Endothelial cell of umbilical vein (primary cell): ENCODE data around the gene TRIM47. TPM values are rescaled to one million over a fixed set of nuclear protein-coding genes. Genes with fewer than 3 reads are reported as not detected.
"Not testable (repeated sequence)": the region's sequence is repeated elsewhere in the genome, so short reads cannot be mapped to it uniquely, and the experiment has no call there.

ENCODE experiments used
- BruUV-seq: library from RNA; stranded (reverse); fragments of 400-500 nt; replicated peaks from 2 replicates; lab custom pipeline; 2021; lab: Mats Ljungman, UMichigan
- CTCF ChIA-PET: fragments of 300-600, 350-600 bp; sonication (Branson Sonifier 250); formaldehyde crosslinking; loops from one replicate; lab custom pipeline; 2021; ENCODE audit warnings: antibody characterized with exemption, inconsistent platforms; lab: Charles Lee
- POLR2A ChIA-PET: fragments of 300-600, 350-600 bp; sonication (Branson Sonifier 250); formaldehyde crosslinking; loops from one replicate; lab custom pipeline; 2021; ENCODE audit warnings: antibody characterized with exemption, inconsistent platforms; lab: Charles Lee
- DNase-seq: peaks from one replicate; pipeline ENCODE4 v3.0.0-alpha.2; 2011; ENCODE audit warnings: low read depth, low spot score
- FAIRE-seq: peaks from 2 replicates; lab custom pipeline; 2011; peaks lifted over from hg19 to GRCh38; lab: Jason Lieb, UNC
- H2AFZ ChIP-seq: 2 replicates; pipeline ENCODE4 v1.6.0; 2012; ENCODE audit warnings: low read depth, low read length, control low read depth, inconsistent platforms
- H3K27ac ChIP-seq: 2 replicates; pipeline ENCODE4 v1.5.1; 2011; ENCODE audit warnings: low read depth, mild to moderate bottlenecking, control low read depth, low read length, moderate library complexity; ENCODE audit not compliant: insufficient read depth
- H3K27me3 ChIP-seq, 2 experiments: 2 replicates each; pipeline versions ENCODE4 v1.6.0 to v1.6.1; 2011; ENCODE audit warnings: low read length in 2 of 2, mixed read lengths in 1 of 2; ENCODE audit not compliant: control insufficient read depth in 2 of 2, insufficient read depth in 2 of 2
- H3K36me3 ChIP-seq, 2 experiments: 2 replicates in 1 of 2; 3 replicates in 1 of 2; pipeline ENCODE4 v1.5.1; 2011; ENCODE audit warnings: low read length in 2 of 2, mild to moderate bottlenecking in 1 of 2, moderate library complexity in 1 of 2; ENCODE audit not compliant: control insufficient read depth in 2 of 2, insufficient read depth in 2 of 2; ENCODE audit errors: extremely low read depth in 1 of 2
- H3K4me1 ChIP-seq: 3 replicates; pipeline ENCODE4 v1.5.1; 2011; ENCODE audit warnings: mild to moderate bottlenecking, low read length; ENCODE audit not compliant: control insufficient read depth, insufficient read depth; ENCODE audit errors: extremely low read depth
- H3K4me2 ChIP-seq: 2 replicates; pipeline ENCODE4 v1.6.1; 2011; ENCODE audit warnings: low read length, control low read depth, mixed read lengths; ENCODE audit not compliant: insufficient read depth
- H3K4me3 ChIP-seq, 3 experiments: fragments of 200-600 bp in 1 of 3; sonication (generic), shearing (Covaris generic) in 1 of 3; replicated peaks in 1 of 3; 2 replicates each; pipeline ENCODE4 v1.5.1; 2011 to 2016; ENCODE audit warnings: control low read depth in 3 of 3, low read length in 3 of 3, mild to moderate bottlenecking in 2 of 3, inconsistent platforms in 1 of 3, low read depth in 1 of 3, moderate library complexity in 1 of 3; ENCODE audit not compliant: insufficient read depth in 1 of 3
- H3K79me2 ChIP-seq: 2 replicates; pipeline ENCODE4 v1.6.0; 2012; ENCODE audit warnings: low read length, inconsistent platforms; ENCODE audit not compliant: control insufficient read depth, insufficient read depth
- H3K9ac ChIP-seq: replicated peaks from 2 replicates; pipeline ENCODE3; 2011; ENCODE audit warnings: low read length, control low read depth; ENCODE audit not compliant: insufficient read depth; ENCODE audit errors: extremely low read depth
- H3K9me1 ChIP-seq: replicated peaks from 3 replicates; pipeline ENCODE4 v1.6.0; 2011; ENCODE audit warnings: mild to moderate bottlenecking, low read length; ENCODE audit not compliant: control insufficient read depth, insufficient read depth; ENCODE audit errors: extremely low read depth
- H3K9me3 ChIP-seq: replicated peaks from 2 replicates; pipeline ENCODE4 v1.5.1; 2012; ENCODE audit warnings: low read length, inconsistent platforms; ENCODE audit not compliant: control insufficient read depth, insufficient read depth
- H4K20me1 ChIP-seq: replicated peaks from 2 replicates; pipeline ENCODE3; 2011; ENCODE audit warnings: mild to moderate bottlenecking, low read length; ENCODE audit not compliant: control insufficient read depth, insufficient read depth; ENCODE audit errors: extremely low read depth
- CTCF ChIP-seq, 2 donors: IDR thresholded peaks; 1 replicate in 1 of 2; 2 replicates in 1 of 2; pipeline ENCODE4 v1.5.1; 2011; ENCODE audit warnings: low read length in 2 of 2, mild to moderate bottlenecking in 2 of 2, moderate library complexity in 2 of 2, control low read depth in 1 of 2, inconsistent platforms in 1 of 2, low read depth in 1 of 2; ENCODE audit not compliant: insufficient read depth in 1 of 2; ENCODE audit errors: extremely low read depth in 1 of 2
- EZH2 ChIP-seq: IDR thresholded peaks from 2 replicates; pipeline ENCODE4 v1.6.1; 2012; ENCODE audit warnings: borderline replicate concordance, low read depth, mild to moderate bottlenecking, moderate library complexity, low read length, inconsistent platforms; ENCODE audit not compliant: severe bottlenecking
- FOS ChIP-seq: IDR thresholded peaks from 2 replicates; pipeline ENCODE4 v1.6.1; 2011; ENCODE audit warnings: mild to moderate bottlenecking, low read length, moderate library complexity, borderline replicate concordance; ENCODE audit not compliant: insufficient read depth
- GATA2 ChIP-seq: IDR thresholded peaks from 2 replicates; pipeline ENCODE4 v1.7.0; 2011; ENCODE audit warnings: low read depth, mild to moderate bottlenecking, moderate library complexity, mixed read lengths, low read length; ENCODE audit not compliant: insufficient read length, insufficient read depth
- JUN ChIP-seq: IDR thresholded peaks from 2 replicates; pipeline ENCODE4 v1.6.1; 2011; ENCODE audit warnings: borderline replicate concordance, low read depth; ENCODE audit not compliant: insufficient read length, insufficient read depth
- MAX ChIP-seq: IDR thresholded peaks from 2 replicates; pipeline ENCODE4 v1.6.1; 2011; ENCODE audit not compliant: insufficient read depth, insufficient read length
- MYC ChIP-seq: IDR thresholded peaks from one replicate; pipeline ENCODE4 v1.6.1; 2011; ENCODE audit warnings: mild to moderate bottlenecking, low read depth, low read length
- POLR2A ChIP-seq: IDR thresholded peaks from 2 replicates; pipeline ENCODE4 v1.6.1; 2012; ENCODE audit warnings: low read depth, mild to moderate bottlenecking, control low read depth, low read length
- POLR2AphosphoS5 ChIP-seq: IDR thresholded peaks from 2 replicates; pipeline ENCODE4 v1.6.1; 2012; ENCODE audit warnings: low read depth, mild to moderate bottlenecking, control low read depth, low read length, moderate library complexity; ENCODE audit not compliant: insufficient read depth
- dilution Hi-C: fragments of 300-500 bp; cut with MboI; formaldehyde crosslinking; loops from one replicate; pipeline ENCODE4 v1.15.0; 2019; ENCODE audit warnings: low sequenced_read_pairs; ENCODE audit not compliant: extremely low pct_ligation_motif_present
- intact Hi-C: fragments of 100-400 bp; cut with micrococcal nuclease; formaldehyde crosslinking; loops from one replicate; pipeline ENCODE4 v1.10.0; 2022
- polyA plus RNA-seq, 4 experiments: library from polyadenylated mRNA; depleted of rRNA in 3 of 4; stranded (reverse) in 3 of 4; unstranded in 1 of 4; fragments of >200 nt; gene quantifications; 2 replicates each; pipeline versions ENCODE4 v1.2.1 to v1.2.3, GENCODE V29; 2011 to 2012; ENCODE audit warnings: missing spikeins in 1 of 4
- total RNA-seq: library from RNA; stranded (reverse); gene quantifications from 2 replicates; pipeline ENCODE4 v1.2.3, GENCODE V29; 2021

The TRIM47 gene
- total and polyA plus RNA-seq, 2 donors (not counting 3 experiments of a cell fraction or from before 2014, with no cell fraction given), result 67.7 to 75.1 TPM

- H3K79me2 ChIP-seq, result no peaks in the 10 kb centered on the region
- H3K4me1 ChIP-seq, result peaks cover 10% of the 10 kb centered on the region
- dilution Hi-C loops, result no loop called here
- H3K36me3 ChIP-seq, result no peaks in the 10 kb centered on the region
- TF ChIP-seq JUN, result no peak
- no peak for TF ChIP-seq EZH2
- TF ChIP-seq FOS, result no peak
- TF ChIP-seq CTCF (IDR thresholded peaks at IDR 0.05; ENCODE audit: extremely low read depth in 1 of 2, insufficient read depth in 1 of 2, low read depth in 1 of 2, low read length in 2 of 2), result no peak
- no peak for TF ChIP-seq GATA2
- TF ChIP-seq MAX, result no peak
- no peak for TF ChIP-seq POLR2AphosphoS5
- no peak for TF ChIP-seq POLR2A
- no peak for TF ChIP-seq MYC
- no peak overlapping the region for H3K4me2 ChIP-seq
- no peak for DNase-seq
- POLR2A ChIA-PET, result no interaction called here
- CTCF ChIA-PET, result interaction anchor here (1.1 to 11.3 kb wide), 11 partner anchors 12 to 112 kb away, joined by 3 to 241 read pairs (median 5); partner anchors contain the start of genes GALK1, TRIM47 and TRIM65
- H2AFZ ChIP-seq, result no peak overlapping the region
- no peak overlapping the region for H3K27ac ChIP-seq
- no peak overlapping the region for H3K9ac ChIP-seq
- FAIRE-seq, result no peak
- H3K9me3 ChIP-seq, result no peaks in the 10 kb centered on the region
- intact Hi-C loops, result no loop called here
- no peaks in the 10 kb centered on the region for H4K20me1 ChIP-seq
- H3K4me3 ChIP-seq, result no peak overlapping the region
- H3K27me3 ChIP-seq, result no peaks in the 10 kb centered on the region
- no TSS peak for BruUV-seq
- no peaks in the 10 kb centered on the region for H3K9me1 ChIP-seq
These were observed 16.5 kb downstream of the TRIM47 start for GRCh38 chr17:75861927-75862317.

- H3K4me2 ChIP-seq, H3K36me3 ChIP-seq, H3K79me2 ChIP-seq, H3K9me3 ChIP-seq, H2AFZ ChIP-seq, dilution Hi-C loops, H3K27me3 ChIP-seq, intact Hi-C loops, BruUV-seq, H4K20me1 ChIP-seq, H3K9me1 ChIP-seq, H3K9ac ChIP-seq, H3K4me3 ChIP-seq, DNase-seq, FAIRE-seq: not testable (repeated sequence)
- ChIA-PET CTCF (interaction anchor here (0.6 to 11.3 kb wide), 8 partner anchors 11 to 95 kb away, joined by 3 to 241 read pairs (median 5); partner anchors contain the start of genes GALK1 and TRIM47), POLR2A (interaction anchor here (1.0 to 2.5 kb wide), 4 partner anchors 10 to 79 kb away, joined by 5 to 17 read pairs (median 9); a partner anchor contains a TSS)
- Histone ChIP-seq H3K4me1 (peaks cover 22% of the 10 kb centered on the region), H3K27ac (peak overlapping the region; percentile 93)
These were observed 19.0 kb downstream of the TRIM47 start for GRCh38 chr17:75859358-75859757.
